ENCODE data around the gene NEDD9.

Gene NEDD9

DNA sequence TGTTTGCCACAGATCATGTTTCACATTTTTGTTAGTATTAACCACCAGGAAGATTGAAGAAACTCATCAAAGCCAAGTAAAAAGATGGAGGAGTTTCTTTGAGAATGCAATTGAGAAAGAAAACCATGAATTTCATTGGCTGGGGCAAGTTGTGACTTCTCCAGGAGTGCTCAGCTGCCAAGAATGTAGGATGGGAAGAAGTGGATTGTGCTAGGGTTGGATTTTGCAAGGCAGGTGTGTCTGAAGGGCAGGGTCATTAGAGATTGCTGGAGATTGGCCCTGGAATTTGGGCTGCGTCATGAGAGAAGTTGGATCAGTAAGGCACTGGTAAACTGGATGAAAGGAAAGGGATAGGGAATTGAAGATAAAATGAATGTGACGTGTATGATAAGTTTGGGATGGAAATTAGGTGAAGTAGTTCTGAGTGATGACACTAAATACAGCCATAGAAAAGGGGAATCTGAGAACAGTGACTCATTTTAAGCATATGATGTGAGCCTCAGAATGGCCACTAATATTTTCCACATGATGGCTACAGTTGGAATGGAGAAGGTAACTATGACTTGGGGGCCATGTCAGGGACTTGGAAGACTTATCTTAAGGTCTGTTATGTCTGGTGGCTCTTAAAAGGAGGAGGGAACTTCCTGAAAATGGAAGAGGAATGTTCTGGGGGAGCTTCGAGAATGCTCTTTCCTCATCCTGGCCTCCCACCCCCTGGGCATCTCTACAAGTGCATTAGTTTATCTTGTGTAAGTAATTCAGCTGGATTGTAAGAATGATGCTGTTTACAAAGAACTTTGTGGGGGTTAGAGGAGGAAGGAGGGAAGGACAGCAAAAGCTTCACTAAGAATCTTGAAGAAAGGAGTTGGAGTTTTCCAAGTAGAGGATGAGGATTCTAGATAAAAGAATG, 93.2 kb downstream of the NEDD9 start:
- no peak for DNase-seq

- no peak for DNase-seq
These were observed 95.7 kb downstream of the NEDD9 start for GRCh38 chr6:11136809-11137208.
